ENCODE measurements around the gene LYSMD4. TPM values are rescaled to one million over a fixed set of nuclear protein-coding genes. Genes with fewer than 3 reads are reported as not detected.

The LYSMD4 gene
- total RNA-seq (2022; extraction: Qiagen RNA extraction): 2.9 to 4.5 TPM (median 4.1 TPM) in 5 replicates

DNA sequence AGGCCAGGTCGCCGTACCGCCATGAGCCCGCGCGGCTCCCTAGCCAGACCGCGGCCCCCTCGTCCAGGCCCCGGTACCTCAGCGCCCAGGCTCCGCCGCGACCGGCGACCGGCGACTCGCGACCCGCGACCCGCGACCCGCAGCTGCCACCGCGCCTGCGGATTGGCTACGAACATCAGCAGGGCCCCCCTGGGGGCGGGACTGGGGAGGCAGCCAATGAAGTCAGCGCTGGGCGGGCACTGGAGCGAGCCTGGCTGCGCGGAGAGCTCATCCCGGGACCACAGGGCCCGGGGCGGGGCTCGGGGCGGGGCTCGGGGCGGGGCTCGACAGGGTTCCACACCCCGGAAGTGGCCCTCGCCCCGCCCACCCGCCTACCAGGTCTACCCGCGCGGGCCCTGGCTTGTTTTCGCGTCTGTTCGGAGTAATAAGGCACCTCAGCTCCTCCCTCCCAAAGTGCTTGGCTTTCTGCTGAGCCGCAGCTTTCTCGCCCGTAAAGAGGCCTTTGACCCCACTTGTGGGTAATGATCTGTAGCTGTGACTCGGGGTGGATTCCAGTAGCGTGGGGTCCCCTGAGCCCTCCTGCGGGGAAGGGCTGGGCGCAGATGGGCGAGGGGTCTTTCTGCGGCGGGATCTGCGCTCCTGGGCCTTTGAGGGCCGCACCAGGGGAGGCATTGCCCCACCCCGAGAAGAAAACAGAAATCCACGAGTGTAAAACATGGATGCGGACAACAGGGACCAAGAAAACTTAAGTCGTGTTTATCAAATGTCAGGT is at the start of gene LYSMD4:
Gene LYSMD4, minus strand, starts transcription at position 170 of the 772 bp plus-strand sequence. CDS start 1,438 bp downstream, outside the sequence.

Other genes with a start within 250 kb of the LYSMD4 start
- 10.7 to 15.7 TPM (median 14.8 TPM) in 5 replicates for gene MEF2A, start 167.5 kb downstream of the LYSMD4 start, total RNA-seq (2022; extraction: Qiagen RNA extraction)